Bronchial epithelial cell (primary cell): ENCODE results near the gene PIK3R5. TPM values are rescaled to one million over a fixed set of nuclear protein-coding genes. Genes with fewer than 3 reads are reported as not detected.

Experiments
- DNase-seq: peaks from one replicate; pipeline ENCODE4 v3.0.0-alpha.2; 2010; ENCODE audit warnings: low read depth
- FAIRE-seq: peaks from 2 replicates; lab custom pipeline; 2011; peaks lifted over from hg19 to GRCh38; lab: Jason Lieb, UNC
- H3K27me3 ChIP-seq: 2 replicates; pipeline ENCODE4 v1.5.1; 2011; ENCODE audit warnings: low read length; ENCODE audit not compliant: control insufficient read depth, insufficient read depth
- H3K36me3 ChIP-seq: 2 replicates; pipeline ENCODE4 v1.5.1; 2011; ENCODE audit warnings: low read length; ENCODE audit not compliant: control insufficient read depth, insufficient read depth
- H3K4me3 ChIP-seq: 2 replicates; pipeline ENCODE4 v1.5.1; 2011; ENCODE audit warnings: mild to moderate bottlenecking, low read depth, low read length, control low read depth
- total RNA-seq: library from RNA; depleted of rRNA; stranded (reverse); fragments of >200 nt; gene quantifications from 2 replicates; pipeline ENCODE4 v1.2.1, GENCODE V29; 2014
- TF ChIP-seq, protein P1 (sequence below): IDR thresholded peaks from 2 replicates; pipeline ENCODE4 v1.5.1; 2011; ENCODE audit warnings: mild to moderate bottlenecking, moderate library complexity, low read length, control low read depth, inconsistent platforms; ENCODE audit not compliant: insufficient read depth, severe bottlenecking

The PIK3R5 gene
- total RNA-seq, 1 donor from 2014 or later, result not detected

DNA sequence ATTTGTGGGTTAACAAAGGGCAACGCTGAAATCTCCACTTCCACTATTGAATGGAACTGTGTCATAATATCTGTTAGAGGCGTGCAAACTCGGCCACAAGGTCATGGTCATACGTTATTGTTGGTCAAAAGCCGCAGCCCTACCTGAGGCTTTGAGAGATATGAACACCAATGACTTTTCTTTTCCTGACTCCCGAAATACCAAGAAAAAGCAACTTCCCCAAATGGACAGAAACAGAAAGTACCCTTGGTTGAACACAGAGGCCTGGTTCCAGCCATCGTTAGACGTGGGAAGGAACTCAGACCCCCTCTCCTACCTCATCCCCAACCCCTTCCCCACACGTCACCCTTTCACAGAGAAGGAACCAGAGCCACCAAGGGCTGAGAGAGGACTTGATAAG is 1.4 kb upstream of the PIK3R5 start:
- TF ChIP-seq, protein P1, sequence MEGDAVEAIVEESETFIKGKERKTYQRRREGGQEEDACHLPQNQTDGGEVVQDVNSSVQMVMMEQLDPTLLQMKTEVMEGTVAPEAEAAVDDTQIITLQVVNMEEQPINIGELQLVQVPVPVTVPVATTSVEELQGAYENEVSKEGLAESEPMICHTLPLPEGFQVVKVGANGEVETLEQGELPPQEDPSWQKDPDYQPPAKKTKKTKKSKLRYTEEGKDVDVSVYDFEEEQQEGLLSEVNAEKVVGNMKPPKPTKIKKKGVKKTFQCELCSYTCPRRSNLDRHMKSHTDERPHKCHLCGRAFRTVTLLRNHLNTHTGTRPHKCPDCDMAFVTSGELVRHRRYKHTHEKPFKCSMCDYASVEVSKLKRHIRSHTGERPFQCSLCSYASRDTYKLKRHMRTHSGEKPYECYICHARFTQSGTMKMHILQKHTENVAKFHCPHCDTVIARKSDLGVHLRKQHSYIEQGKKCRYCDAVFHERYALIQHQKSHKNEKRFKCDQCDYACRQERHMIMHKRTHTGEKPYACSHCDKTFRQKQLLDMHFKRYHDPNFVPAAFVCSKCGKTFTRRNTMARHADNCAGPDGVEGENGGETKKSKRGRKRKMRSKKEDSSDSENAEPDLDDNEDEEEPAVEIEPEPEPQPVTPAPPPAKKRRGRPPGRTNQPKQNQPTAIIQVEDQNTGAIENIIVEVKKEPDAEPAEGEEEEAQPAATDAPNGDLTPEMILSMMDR, result no peak
- H3K4me3 ChIP-seq, result no peak overlapping the region
- peaks cover 3% of the 10 kb centered on the region for H3K27me3 ChIP-seq
- no peaks in the 10 kb centered on the region for H3K36me3 ChIP-seq
- DNase-seq (no peak), FAIRE-seq (no peak)

DNA sequence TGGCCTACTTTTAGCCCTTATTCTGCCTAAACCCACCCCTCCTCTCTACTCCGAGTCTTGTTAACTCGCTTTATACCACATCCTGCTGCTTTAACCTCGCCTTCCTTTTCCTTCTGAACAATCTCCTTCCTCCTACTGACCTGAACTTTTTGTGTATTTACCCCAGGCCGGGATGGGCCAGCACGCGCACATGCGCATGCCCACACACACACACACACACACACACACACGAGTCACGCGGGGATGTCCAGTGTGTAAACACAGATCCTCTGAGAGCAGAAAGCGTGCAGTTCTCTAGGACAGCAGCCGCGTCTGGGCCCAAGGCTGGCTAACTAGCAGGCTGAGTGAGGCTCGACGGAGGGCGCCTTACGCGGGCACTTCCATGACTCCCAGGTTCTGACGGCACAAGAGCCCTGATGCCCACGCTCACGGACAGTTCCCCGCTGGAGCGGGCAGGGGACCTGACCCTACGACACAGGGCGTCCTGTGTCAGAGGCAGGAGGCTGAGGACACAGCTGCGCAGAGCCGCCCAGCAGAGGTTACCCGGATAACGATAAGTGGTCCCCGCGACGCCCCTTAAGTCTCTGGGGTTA is 610 bp downstream of the PIK3R5 start:
- DNase-seq (no peak), FAIRE-seq (no peak)
- TF ChIP-seq, protein P1, result no peak
- H3K4me3 ChIP-seq, result no peak overlapping the region
- H3K36me3 ChIP-seq, result no peaks in the 10 kb centered on the region
- H3K27me3 ChIP-seq, result peaks cover 3% of the 10 kb centered on the region

DNA sequence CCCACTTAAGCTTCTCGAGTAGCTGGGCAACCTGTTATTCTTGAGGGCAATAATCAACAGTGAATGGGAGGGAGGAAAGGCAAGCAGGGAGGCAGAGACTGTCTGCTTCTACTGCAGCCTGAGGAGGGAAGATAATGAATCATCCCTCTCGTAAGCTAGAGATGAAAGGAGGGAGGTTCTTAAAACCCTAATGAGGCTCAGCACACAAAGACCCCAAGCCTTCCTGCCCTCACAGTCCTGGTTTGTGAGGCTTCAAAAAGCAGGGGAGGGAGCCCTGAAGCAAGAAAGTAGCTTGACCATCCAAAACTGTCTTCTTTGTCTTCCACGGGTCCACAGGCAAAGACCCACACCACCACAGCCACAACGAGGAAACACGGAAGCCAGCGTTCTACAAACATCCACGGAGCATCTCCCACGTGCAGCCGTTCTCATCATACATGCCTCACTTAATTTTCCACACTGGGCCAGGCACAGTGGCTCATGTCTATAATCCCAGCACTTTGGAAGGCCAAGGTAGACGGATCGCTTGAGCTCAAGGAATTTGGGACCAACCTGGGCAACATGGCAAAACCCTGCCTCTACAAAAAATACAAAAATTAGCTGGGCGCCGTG is 1.8 kb downstream of the PIK3R5 start:
- no peak overlapping the region for H3K4me3 ChIP-seq
- FAIRE-seq (no peak), DNase-seq (no peak)
- TF ChIP-seq, protein P1, result no peak
- peaks cover 3% of the 10 kb centered on the region for H3K27me3 ChIP-seq
- H3K36me3 ChIP-seq, result no peaks in the 10 kb centered on the region

DNA sequence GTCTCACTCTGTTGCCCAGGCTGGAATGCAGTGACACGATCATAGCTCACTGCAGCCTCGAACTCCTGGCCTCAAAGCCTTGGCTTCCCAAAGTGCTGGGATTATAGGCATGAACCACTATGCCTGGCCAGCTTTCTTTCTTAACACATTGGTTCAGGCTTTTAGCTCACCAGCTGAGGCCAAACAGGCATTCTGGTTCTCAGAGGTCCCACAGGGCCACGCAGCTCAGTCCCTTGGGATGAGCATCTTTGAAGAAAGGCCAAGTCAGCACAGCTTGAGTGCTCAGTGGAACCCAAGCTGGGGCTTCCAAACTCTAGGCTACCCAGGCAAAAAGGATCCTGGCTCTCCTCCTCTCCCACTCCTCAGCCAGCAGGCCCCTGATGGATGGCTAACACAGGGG is 2.5 kb downstream of the PIK3R5 start:
- FAIRE-seq, result no peak

DNA sequence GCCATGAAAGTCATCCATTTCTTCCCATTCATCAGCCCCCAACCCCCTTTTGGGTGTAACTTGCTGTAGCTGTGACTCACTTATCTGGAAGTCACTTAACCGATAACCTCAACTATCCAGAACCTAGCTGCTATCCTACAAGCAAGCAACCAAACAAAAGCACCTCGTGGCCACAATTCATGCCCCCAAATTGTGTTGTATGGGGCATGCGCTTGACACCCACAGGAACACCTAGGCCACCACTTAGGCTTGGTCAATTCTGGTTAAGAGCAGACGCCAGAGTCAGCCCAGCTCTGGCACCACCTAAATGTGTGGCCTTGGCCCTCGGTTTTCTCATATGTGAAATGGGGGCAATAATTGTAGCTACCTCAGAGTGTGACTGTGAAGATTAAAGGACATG is 3.7 kb downstream of the PIK3R5 start:
- Histone ChIP-seq H3K36me3 (no peaks in the 10 kb centered on the region), H3K27me3 (peaks cover under 1% of the 10 kb centered on the region), H3K4me3 (no peak overlapping the region)
- DNase-seq (no peak), FAIRE-seq (no peak)
- TF ChIP-seq, protein P1, result no peak

More for the DNA sequence above, 2.5 kb downstream of the PIK3R5 start:
- TF ChIP-seq, protein P1, result no peak
- DNase-seq, result no peak
- Histone ChIP-seq H3K27me3 (peaks cover 3% of the 10 kb centered on the region), H3K36me3 (no peaks in the 10 kb centered on the region), H3K4me3 (no peak overlapping the region)
